Right lobe of liver (tissue), 4 donors: Measurements from ENCODE around the gene NT5E.

Experiments
- POLR2A ChIP-seq: fragments of 450-650 bp; IDR thresholded peaks from one replicate; pipeline ENCODE4 v1.6.1; 2017; ENCODE audit warnings: antibody characterized with exemption, mild to moderate bottlenecking
- TF ChIP-seq, protein P1 (sequence below), 4 donors: fragments of 200-600 bp in 3 of 4; fragments of 450-650 bp in 1 of 4; IDR thresholded peaks; one replicate each; pipeline versions ENCODE4 v1.5.1 to v1.8.0; 2016 to 2022; ENCODE audit warnings: antibody characterized with exemption in 4 of 4, mild to moderate bottlenecking in 2 of 4
- donor health status: DM: no; HTN: no; CAD: no.
- donor health status: DM: no; HTN: no; CAD: no.
- donor health status: DM: no; HTN: yes; CAD: no.

GRCh38 chr6:85421972-85422371, 27.9 kb upstream of the NT5E start:
- TF ChIP-seq, protein P1, sequence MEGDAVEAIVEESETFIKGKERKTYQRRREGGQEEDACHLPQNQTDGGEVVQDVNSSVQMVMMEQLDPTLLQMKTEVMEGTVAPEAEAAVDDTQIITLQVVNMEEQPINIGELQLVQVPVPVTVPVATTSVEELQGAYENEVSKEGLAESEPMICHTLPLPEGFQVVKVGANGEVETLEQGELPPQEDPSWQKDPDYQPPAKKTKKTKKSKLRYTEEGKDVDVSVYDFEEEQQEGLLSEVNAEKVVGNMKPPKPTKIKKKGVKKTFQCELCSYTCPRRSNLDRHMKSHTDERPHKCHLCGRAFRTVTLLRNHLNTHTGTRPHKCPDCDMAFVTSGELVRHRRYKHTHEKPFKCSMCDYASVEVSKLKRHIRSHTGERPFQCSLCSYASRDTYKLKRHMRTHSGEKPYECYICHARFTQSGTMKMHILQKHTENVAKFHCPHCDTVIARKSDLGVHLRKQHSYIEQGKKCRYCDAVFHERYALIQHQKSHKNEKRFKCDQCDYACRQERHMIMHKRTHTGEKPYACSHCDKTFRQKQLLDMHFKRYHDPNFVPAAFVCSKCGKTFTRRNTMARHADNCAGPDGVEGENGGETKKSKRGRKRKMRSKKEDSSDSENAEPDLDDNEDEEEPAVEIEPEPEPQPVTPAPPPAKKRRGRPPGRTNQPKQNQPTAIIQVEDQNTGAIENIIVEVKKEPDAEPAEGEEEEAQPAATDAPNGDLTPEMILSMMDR (IDR thresholded peaks at IDR 0.05): no peak
- TF ChIP-seq POLR2A: no peak
